HepG2 (cell line): ENCODE measurements around the gene NKD1. TPM values are rescaled to one million over a fixed set of nuclear protein-coding genes. Genes with fewer than 3 reads are reported as not detected.

Source experiments
- CAMTA2 ChIP-seq: sonication (generic); formaldehyde crosslinking; IDR thresholded peaks from 2 replicates; pipeline ENCODE4 v1.4.0; 2020; ENCODE audit warnings: mild to moderate bottlenecking, missing genetic modification reagents, borderline replicate concordance
- HOXA7 ChIP-seq: sonication (generic); formaldehyde crosslinking; IDR thresholded peaks from 2 replicates; pipeline ENCODE4 v1.8.1; 2022; ENCODE audit warnings: mild to moderate bottlenecking, missing genetic modification reagents, moderate library complexity
- KIAA2018 ChIP-seq: sonication (generic); formaldehyde crosslinking; IDR thresholded peaks from 2 replicates; pipeline ENCODE4 v1.5.0; 2020; ENCODE audit warnings: mild to moderate bottlenecking, missing genetic modification reagents, borderline replicate concordance
- MLX ChIP-seq: IDR thresholded peaks from 2 replicates; pipeline ENCODE4 v1.6.1; 2016
- MXD3 ChIP-seq: IDR thresholded peaks from 2 replicates; pipeline ENCODE4 v1.6.1; 2016; ENCODE audit warnings: mild to moderate bottlenecking, missing biosample characterization, missing genetic modification reagents
- PHF8 ChIP-seq: sonication (generic); formaldehyde crosslinking; IDR thresholded peaks from 2 replicates; pipeline ENCODE4 v1.5.0; 2020; ENCODE audit warnings: missing genetic modification reagents
- SNAPC4 ChIP-seq: sonication (generic); formaldehyde crosslinking; IDR thresholded peaks from 2 replicates; pipeline ENCODE4 v1.4.0; 2020; ENCODE audit warnings: mild to moderate bottlenecking, missing genetic modification reagents
- ZBTB44 ChIP-seq: sonication (generic); formaldehyde crosslinking; IDR thresholded peaks from 2 replicates; pipeline ENCODE4 v1.4.0; 2020; ENCODE audit warnings: missing genetic modification reagents
- ZNF414 ChIP-seq: sonication (generic); formaldehyde crosslinking; IDR thresholded peaks from 2 replicates; pipeline ENCODE4 v1.5.0; 2020; ENCODE audit warnings: missing genetic modification reagents
- ZNF639 ChIP-seq: conservative IDR thresholded peaks from 2 replicates; pipeline ENCODE4 v1.6.1; 2018; ENCODE audit warnings: missing genetic modification reagents
- ZNF773 ChIP-seq: sonication (generic); formaldehyde crosslinking; IDR thresholded peaks from 2 replicates; pipeline ENCODE4 v1.4.0; 2020; ENCODE audit warnings: missing genetic modification reagents, borderline replicate concordance
- polyA plus RNA-seq, 8 experiments: library from polyadenylated mRNA; depleted of rRNA in 3 of 8; stranded (reverse) in 7 of 8; unstranded in 1 of 8; fragments of >200 nt; fragmentation: Illumina TruSeq in 4 of 8; extraction: Trizol in 4 of 8; gene quantifications; 2 replicates each; pipeline versions ENCODE4 v1.2.1 to v1.2.3, GENCODE V29; 2011 to 2016; ENCODE audit warnings: low read depth in 4 of 8, missing spikeins in 1 of 8, mixed read lengths in 1 of 8; ENCODE audit not compliant: insufficient read depth in 1 of 8
- total RNA-seq, 5 experiments: library from RNA; depleted of rRNA; stranded (reverse); fragments of >200 nt; fragmentation: Illumina TruSeq; extraction: Trizol; gene quantifications; 2 replicates each; pipeline ENCODE4 v1.2.3, GENCODE V29; 2016; ENCODE audit warnings: low read depth in 1 of 5

The NKD1 gene
- total and polyA plus RNA-seq, 2 of the 13 experiments (the other 11 are each of a cell fraction or from before 2014, with no cell fraction given), result 70.4 to 121 TPM

- TF ChIP-seq HOXA7 (CRISPR knock-in tag) (no peak), PHF8 (CRISPR knock-in tag) (no peak), CAMTA2 (no peak), KIAA2018 (CRISPR knock-in tag) (no peak), ZNF773 (CRISPR knock-in tag) (no peak), MXD3 (CRISPR knock-in tag) (no peak), ZNF639 (CRISPR knock-in tag) (no peak), ZBTB44 (CRISPR knock-in tag) (no peak), ZNF414 (CRISPR knock-in tag) (no peak), SNAPC4 (CRISPR knock-in tag) (no peak), MLX (CRISPR knock-in tag) (peak; percentile 10; the same call in 1 of the 2 replicates)
These were observed 147.9 kb downstream of the NKD1 start (continued) for GRCh38 chr16:50696126-50696525.
